ENCODE data around the gene PPP1R13L.
"Not testable (repeated sequence)": the region's sequence is repeated elsewhere in the genome, so short reads cannot be mapped to it uniquely, and the experiment has no call there.

Gene PPP1R13L

GRCh38 chr19:45404557-45405434 is at the start of gene PPP1R13L:
Gene PPP1R13L, minus strand, starts transcription at chr19:45405069. Its CDS starts 6,751 bp downstream, at chr19:45398318.
- peak; percentile 58 for DNase-seq

- no peak for DNase-seq
Observed at GRCh38 chr19:45451850-45452387, 47.0 kb upstream of the PPP1R13L start.

- DNase-seq: peak; percentile 84
Observed at GRCh38 chr19:45451131-45451849, 46.4 kb upstream of the PPP1R13L start.

- peak; percentile 74 for DNase-seq
Observed at GRCh38 chr19:45450012-45450333, 45.1 kb upstream of the PPP1R13L start.

GRCh38 chr19:45448887-45449299 is 44.0 kb upstream of the PPP1R13L start:
- DNase-seq: no peak

GRCh38 chr19:45448425-45448756 is 43.5 kb upstream of the PPP1R13L start:
- DNase-seq: no peak

- DNase-seq: no peak
Observed at GRCh38 chr19:45446944-45447343, 42.1 kb upstream of the PPP1R13L start.

GRCh38 chr19:45446295-45446694 is 41.4 kb upstream of the PPP1R13L start:
- no peak for DNase-seq

- no peak for DNase-seq
Observed at GRCh38 chr19:45445139-45445538, 40.3 kb upstream of the PPP1R13L start.

- peak; percentile 94 for DNase-seq
Observed at GRCh38 chr19:45444318-45445041, 39.6 kb upstream of the PPP1R13L start.

GRCh38 chr19:45443462-45444317 is 38.8 kb upstream of the PPP1R13L start:
- DNase-seq: peak; percentile 87

- DNase-seq: peak; percentile 92
Observed at GRCh38 chr19:45442778-45443461, 38.1 kb upstream of the PPP1R13L start.

- no peak for DNase-seq
Observed at GRCh38 chr19:45442408-45442777, 37.5 kb upstream of the PPP1R13L start.

- DNase-seq: no peak
Observed at GRCh38 chr19:45440873-45441654, 36.2 kb upstream of the PPP1R13L start.

- no peak for DNase-seq
Observed at GRCh38 chr19:45440259-45440638, 35.4 kb upstream of the PPP1R13L start.

- peak; percentile 89 for DNase-seq
Observed at GRCh38 chr19:45439569-45440258, 34.8 kb upstream of the PPP1R13L start.

GRCh38 chr19:45439190-45439568 is 34.3 kb upstream of the PPP1R13L start:
- DNase-seq: no peak

- DNase-seq: no peak
Observed at GRCh38 chr19:45437328-45437727, 32.5 kb upstream of the PPP1R13L start.

GRCh38 chr19:45432543-45432942 is 27.7 kb upstream of the PPP1R13L start:
- not testable (repeated sequence) for DNase-seq

- not testable (repeated sequence) for DNase-seq
Observed at GRCh38 chr19:45431008-45431407, 26.1 kb upstream of the PPP1R13L start.
